Adipocyte (in vitro differentiated cells): ENCODE results near the gene ARHGAP24.

Experiments used
- DNase-seq: peaks from one replicate; pipeline ENCODE4 v3.0.0-alpha.2; 2015; ENCODE audit warnings: low read depth
- H3K27me3 ChIP-seq: replicated peaks from 2 replicates; pipeline ENCODE4 v1.7.0; 2013; ENCODE audit warnings: mild to moderate bottlenecking, low read length, moderate library complexity; ENCODE audit not compliant: control insufficient read depth, insufficient read depth
- H3K36me3 ChIP-seq: 2 replicates; pipeline ENCODE4 v1.7.0; 2013; ENCODE audit warnings: low read length, mild to moderate bottlenecking, moderate library complexity; ENCODE audit not compliant: control insufficient read depth, insufficient read depth, severe bottlenecking
- H3K4me1 ChIP-seq: 2 replicates; pipeline ENCODE4 v1.7.0; 2013; ENCODE audit warnings: mild to moderate bottlenecking, low read length, moderate library complexity; ENCODE audit not compliant: control insufficient read depth, insufficient read depth
- H3K4me3 ChIP-seq: 2 replicates; pipeline ENCODE4 v1.7.0; 2013; ENCODE audit warnings: mild to moderate bottlenecking, low read length, moderate library complexity
- H3K9ac ChIP-seq: 2 replicates; pipeline ENCODE4 v1.7.0; 2013; ENCODE audit warnings: mild to moderate bottlenecking, low read length, moderate library complexity
- H3K9me3 ChIP-seq: 2 replicates; pipeline ENCODE4 v1.7.0; 2013; ENCODE audit warnings: mild to moderate bottlenecking, low read length, moderate library complexity; ENCODE audit not compliant: control insufficient read depth

ARHGAP24 gene

DNA sequence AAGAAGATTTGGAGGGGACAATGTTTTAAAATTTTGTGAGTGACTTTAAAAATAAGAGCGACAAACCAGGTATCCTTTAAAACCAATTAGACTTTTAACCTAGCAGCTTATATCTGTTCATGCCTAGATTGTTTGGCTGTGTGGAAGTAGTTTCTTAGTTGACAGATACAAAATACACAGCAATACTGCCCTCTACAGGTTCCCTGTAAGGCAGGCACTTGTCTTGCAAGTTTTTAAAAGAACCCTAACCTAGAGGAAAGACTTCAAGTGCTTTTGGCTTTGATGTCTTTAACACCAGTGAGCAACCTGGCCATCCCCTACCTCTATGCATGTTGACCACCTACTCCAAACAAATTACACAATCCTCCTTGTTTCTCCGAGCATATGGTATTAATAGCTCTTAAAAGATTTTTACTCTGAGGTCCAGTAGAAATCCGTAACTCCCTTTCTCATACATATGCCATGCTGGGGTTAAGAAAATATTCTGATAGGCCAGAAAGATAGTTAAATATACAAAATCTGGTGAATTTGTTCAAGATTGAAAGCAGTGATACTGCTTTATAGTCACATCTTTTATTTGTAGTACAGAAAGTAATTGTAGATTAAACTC lies 273.0 kb downstream of the ARHGAP24 start:
- DNase-seq = peak; percentile 92
- peaks cover 23% of the 10 kb centered on the region for H3K4me1 ChIP-seq
- no peaks in the 10 kb centered on the region for H3K27me3 ChIP-seq

DNA sequence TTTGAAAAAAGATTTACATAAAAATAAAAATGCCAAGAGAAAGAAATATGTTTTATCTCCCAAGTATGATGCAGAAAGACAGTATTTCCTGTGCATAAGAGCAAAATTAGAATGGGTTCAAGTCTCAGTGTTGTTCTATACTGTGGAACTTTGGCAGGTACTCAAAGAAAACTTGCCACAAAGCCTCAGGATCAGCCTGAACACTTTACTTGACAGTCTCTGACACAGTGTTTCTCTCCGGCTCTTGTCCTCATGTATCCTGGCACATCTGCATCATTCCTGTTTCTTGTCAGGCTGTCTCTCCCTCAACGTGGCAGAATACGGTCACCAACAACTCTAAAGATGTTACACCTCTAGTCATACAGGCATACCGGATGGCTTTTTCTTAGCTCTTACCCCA lies 273.7 kb downstream of the ARHGAP24 start:
- H3K4me3 ChIP-seq = no peak overlapping the region
- no peaks in the 10 kb centered on the region for H3K36me3 ChIP-seq
- peak overlapping the region; percentile 39 for H3K9ac ChIP-seq
- peaks cover 19% of the 10 kb centered on the region for H3K4me1 ChIP-seq
- DNase-seq = peak; percentile 66
- H3K9me3 ChIP-seq = no peaks in the 10 kb centered on the region
- no peaks in the 10 kb centered on the region for H3K27me3 ChIP-seq

More for the DNA sequence above, 273.0 kb downstream of the ARHGAP24 start:
- Histone ChIP-seq H3K4me3 (no peak overlapping the region), H3K9me3 (no peaks in the 10 kb centered on the region), H3K9ac (peak overlapping the region; percentile 39), H3K36me3 (no peaks in the 10 kb centered on the region)

GRCh38 chr4:85751866-85752265 lies 276.9 kb downstream of the ARHGAP24 start:
- H3K9ac ChIP-seq = no peak overlapping the region
- no peaks in the 10 kb centered on the region for H3K9me3 ChIP-seq
- H3K36me3 ChIP-seq = no peaks in the 10 kb centered on the region
- peaks cover 21% of the 10 kb centered on the region for H3K4me1 ChIP-seq
- H3K4me3 ChIP-seq = no peak overlapping the region
- H3K27me3 ChIP-seq = no peaks in the 10 kb centered on the region
- DNase-seq = no peak

- Histone ChIP-seq H3K4me1 (peaks cover 23% of the 10 kb centered on the region), H3K36me3 (no peaks in the 10 kb centered on the region), H3K9me3 (no peaks in the 10 kb centered on the region), H3K4me3 (no peak overlapping the region), H3K27me3 (no peaks in the 10 kb centered on the region), H3K9ac (no peak overlapping the region)
- no peak for DNase-seq
Observed at GRCh38 chr4:85755285-85755684, 280.3 kb downstream of the ARHGAP24 start.

GRCh38 chr4:85756938-85757337 lies 282.0 kb downstream of the ARHGAP24 start:
- no peak overlapping the region for H3K4me3 ChIP-seq
- no peaks in the 10 kb centered on the region for H3K27me3 ChIP-seq
- peaks cover 40% of the 10 kb centered on the region for H3K4me1 ChIP-seq
- no peaks in the 10 kb centered on the region for H3K9me3 ChIP-seq
- H3K9ac ChIP-seq = no peak overlapping the region
- peak; percentile 56 for DNase-seq
- H3K36me3 ChIP-seq = no peaks in the 10 kb centered on the region

GRCh38 chr4:85759388-85759787 lies 284.4 kb downstream of the ARHGAP24 start:
- no peak for DNase-seq
- Histone ChIP-seq H3K9me3 (no peaks in the 10 kb centered on the region), H3K36me3 (no peaks in the 10 kb centered on the region), H3K4me3 (no peak overlapping the region), H3K27me3 (no peaks in the 10 kb centered on the region), H3K4me1 (peaks cover 60% of the 10 kb centered on the region), H3K9ac (no peak overlapping the region)

- no peaks in the 10 kb centered on the region for H3K36me3 ChIP-seq
- peaks cover 50% of the 10 kb centered on the region for H3K4me1 ChIP-seq
- no peak overlapping the region for H3K9ac ChIP-seq
- peak; percentile 52 for DNase-seq
- H3K4me3 ChIP-seq = no peak overlapping the region
- H3K27me3 ChIP-seq = no peaks in the 10 kb centered on the region
- no peaks in the 10 kb centered on the region for H3K9me3 ChIP-seq
Observed at GRCh38 chr4:85760511-85760910, 285.6 kb downstream of the ARHGAP24 start.

GRCh38 chr4:85761803-85762528 lies 287.0 kb downstream of the ARHGAP24 start:
- H3K4me1 ChIP-seq = peaks cover 44% of the 10 kb centered on the region
- H3K4me3 ChIP-seq = peak overlapping the region; percentile 60
- no peaks in the 10 kb centered on the region for H3K27me3 ChIP-seq
- no peaks in the 10 kb centered on the region for H3K36me3 ChIP-seq
- DNase-seq = peak; percentile 56
- no peaks in the 10 kb centered on the region for H3K9me3 ChIP-seq
- peak overlapping the region; percentile 75 for H3K9ac ChIP-seq

DNA sequence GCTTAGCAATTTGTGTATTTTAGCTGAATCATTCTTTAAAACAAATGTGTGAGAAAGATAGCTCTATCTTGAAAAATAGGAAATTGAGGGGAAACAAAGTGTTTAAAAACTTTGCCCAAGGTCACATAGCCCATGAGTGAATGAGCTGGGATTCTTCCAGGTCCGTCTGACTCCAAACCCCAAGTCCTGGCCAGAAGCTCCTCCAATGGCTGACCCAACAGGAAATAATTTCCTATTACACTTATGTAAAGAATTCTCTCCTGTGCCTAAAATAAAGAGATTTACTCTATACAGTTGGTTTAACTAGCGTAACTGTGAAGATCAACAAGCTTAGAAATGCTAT lies 287.6 kb downstream of the ARHGAP24 start:
- H3K9me3 ChIP-seq = no peaks in the 10 kb centered on the region
- no peaks in the 10 kb centered on the region for H3K36me3 ChIP-seq
- H3K4me3 ChIP-seq = peak overlapping the region; percentile 60
- DNase-seq = peak; percentile 71
- H3K27me3 ChIP-seq = no peaks in the 10 kb centered on the region
- peaks cover 44% of the 10 kb centered on the region for H3K4me1 ChIP-seq
- peak overlapping the region; percentile 75 for H3K9ac ChIP-seq

GRCh38 chr4:85763202-85763601 lies 288.3 kb downstream of the ARHGAP24 start:
- Histone ChIP-seq H3K4me3 (peak overlapping the region; percentile 60), H3K27me3 (no peaks in the 10 kb centered on the region), H3K9ac (peak overlapping the region; percentile 75), H3K4me1 (peaks cover 44% of the 10 kb centered on the region), H3K9me3 (no peaks in the 10 kb centered on the region), H3K36me3 (no peaks in the 10 kb centered on the region)
- no peak for DNase-seq

DNA sequence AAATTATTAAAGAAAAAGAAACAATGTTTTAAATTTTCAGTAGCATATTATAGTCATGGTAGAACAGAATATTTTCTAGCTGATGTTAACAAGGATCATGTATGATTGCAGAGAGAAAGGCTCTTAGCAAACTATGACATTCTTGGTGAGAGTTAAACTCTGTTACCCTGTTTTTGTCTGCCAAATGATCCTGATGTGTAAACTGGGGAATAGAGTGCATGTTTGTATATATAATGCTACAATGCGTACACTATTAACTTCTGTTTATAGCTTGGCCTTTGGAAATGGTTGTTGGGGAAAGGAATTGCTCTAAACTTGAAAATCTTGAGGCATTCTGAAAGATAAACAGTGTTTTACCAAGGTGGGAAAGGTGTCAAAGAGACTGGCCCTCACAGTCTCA lies 292.7 kb downstream of the ARHGAP24 start:
- DNase-seq = no peak
- no peaks in the 10 kb centered on the region for H3K9me3 ChIP-seq

More for the DNA sequence above, 292.7 kb downstream of the ARHGAP24 start:
- H3K27me3 ChIP-seq = no peaks in the 10 kb centered on the region
- peaks cover 13% of the 10 kb centered on the region for H3K4me1 ChIP-seq
- no peak overlapping the region for H3K9ac ChIP-seq
- no peaks in the 10 kb centered on the region for H3K36me3 ChIP-seq
- H3K4me3 ChIP-seq = no peak overlapping the region
